Measurements from ENCODE around the gene UTP11.
A peak's percentile ranks its signal among the peaks of the same experiment; 100 is the strongest.

UTP11 gene

DNA sequence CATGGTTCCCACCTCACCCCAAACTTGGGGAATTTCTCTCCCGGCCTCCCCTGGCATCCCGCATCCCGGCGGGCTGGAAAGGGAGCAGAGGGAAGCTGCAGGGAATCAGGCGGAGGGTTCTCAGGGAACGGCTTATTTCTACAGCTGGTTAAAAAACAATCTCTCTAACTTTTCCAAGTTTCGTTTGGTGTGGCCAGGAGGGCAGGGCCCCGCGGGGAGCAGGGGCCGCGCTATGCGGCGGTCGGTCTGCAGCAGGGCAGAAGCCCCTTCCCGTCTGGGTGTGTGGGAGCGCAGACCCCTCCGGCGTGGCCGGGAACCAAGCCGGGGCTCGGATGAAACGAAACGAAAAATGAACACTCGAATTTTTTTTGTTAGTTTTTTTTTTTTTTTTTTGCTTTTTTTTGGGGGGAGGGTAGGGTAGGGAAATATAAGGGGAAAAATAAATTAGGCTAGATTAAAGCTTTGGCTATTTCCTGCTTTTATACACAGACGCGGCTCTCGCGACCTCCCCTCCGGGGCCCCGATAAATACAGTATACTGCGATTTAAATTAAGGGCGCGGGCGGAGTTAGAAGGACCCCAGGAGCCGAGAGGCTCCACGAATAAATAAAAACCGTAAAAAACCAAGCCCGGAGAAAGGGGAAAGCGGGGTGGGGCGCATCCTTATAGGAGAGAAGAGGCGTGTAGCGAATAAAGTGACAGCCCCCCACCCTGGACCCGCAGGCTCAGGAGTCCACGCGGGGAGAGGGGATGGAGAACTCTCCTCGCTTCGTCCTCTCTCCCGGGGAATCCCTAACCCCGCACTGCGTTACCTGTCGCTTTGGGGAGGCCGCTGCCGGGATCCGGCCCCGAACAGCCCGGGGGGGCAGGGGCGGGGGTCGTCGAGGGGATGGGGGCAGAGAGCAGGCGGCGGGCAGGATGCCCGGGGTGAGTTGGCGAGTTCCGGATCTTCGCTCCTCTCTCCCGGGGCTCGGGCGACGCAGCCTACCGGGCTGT is 32.0 kb downstream of the UTP11 start:
- no peak for DNase-seq
- H4K8ac ChIP-seq (ENCODE audit: low read depth, low read length), result no peak overlapping the region
- no peak overlapping the region for H3K9ac ChIP-seq (ENCODE audit: low read length)
- peaks cover 12 to 19% of the 10 kb centered on the region in 2 experiments for H3K4me1 ChIP-seq (ENCODE audit: control insufficient read depth in 1 of 2, insufficient read depth in 2 of 2, low read length in 2 of 2)
- H3K79me1 ChIP-seq (ENCODE audit: low read length), result no peaks in the 10 kb centered on the region
- WGBS (ENCODE audit: extremely low coverage, insufficient coverage, insufficient read length), result no CpG with 5 or more reads among the region's 70 CpGs
- peaks cover 6% of the 10 kb centered on the region for H3K9me3 ChIP-seq (ENCODE audit: insufficient read depth, low read depth, low read length)
- no peak overlapping the region for H3K27ac ChIP-seq (ENCODE audit: low read depth, low read length)
- H2BK120ac ChIP-seq (ENCODE audit: insufficient read depth, low read length, poor library complexity), result no peak overlapping the region
- H3K79me2 ChIP-seq (ENCODE audit: control insufficient read depth, insufficient read depth, low read length, poor library complexity), result no peaks in the 10 kb centered on the region
- no peak overlapping the region for H3K14ac ChIP-seq (ENCODE audit: low read length)
- H3K4me2 ChIP-seq (ENCODE audit: low read length), result peak overlapping the region; percentile 84
- H3K18ac ChIP-seq (ENCODE audit: low read length), result no peak overlapping the region
- no peak overlapping the region for H2AK5ac ChIP-seq (ENCODE audit: low read length)
- H4K12ac ChIP-seq (ENCODE audit: low read depth, low read length), result no peak overlapping the region
- no peak overlapping the region for H3K23ac ChIP-seq (ENCODE audit: low read length)
- no peak overlapping the region for H4K91ac ChIP-seq (ENCODE audit: low read depth, low read length)
- peaks cover 0 to 2% of the 10 kb centered on the region in 2 experiments for H3K36me3 ChIP-seq (ENCODE audit: control insufficient read depth in 1 of 2, insufficient read depth in 2 of 2, low read length in 2 of 2)
- H3K27me3 ChIP-seq (ENCODE audit: insufficient read depth, low read length), result peaks cover 54% of the 10 kb centered on the region
- H2AFZ ChIP-seq (ENCODE audit: insufficient read depth, low read length, poor library complexity), result no peak overlapping the region
- no peak overlapping the region for H2BK12ac ChIP-seq (ENCODE audit: low read length)
- H2BK5ac ChIP-seq (ENCODE audit: low read depth, low read length, poor library complexity), result no peak overlapping the region
- no peak overlapping the region for H3K4ac ChIP-seq (ENCODE audit: low read depth, low read length)
- H3K4me3 ChIP-seq (ENCODE audit: low read depth, low read length), result no peak overlapping the region

DNA sequence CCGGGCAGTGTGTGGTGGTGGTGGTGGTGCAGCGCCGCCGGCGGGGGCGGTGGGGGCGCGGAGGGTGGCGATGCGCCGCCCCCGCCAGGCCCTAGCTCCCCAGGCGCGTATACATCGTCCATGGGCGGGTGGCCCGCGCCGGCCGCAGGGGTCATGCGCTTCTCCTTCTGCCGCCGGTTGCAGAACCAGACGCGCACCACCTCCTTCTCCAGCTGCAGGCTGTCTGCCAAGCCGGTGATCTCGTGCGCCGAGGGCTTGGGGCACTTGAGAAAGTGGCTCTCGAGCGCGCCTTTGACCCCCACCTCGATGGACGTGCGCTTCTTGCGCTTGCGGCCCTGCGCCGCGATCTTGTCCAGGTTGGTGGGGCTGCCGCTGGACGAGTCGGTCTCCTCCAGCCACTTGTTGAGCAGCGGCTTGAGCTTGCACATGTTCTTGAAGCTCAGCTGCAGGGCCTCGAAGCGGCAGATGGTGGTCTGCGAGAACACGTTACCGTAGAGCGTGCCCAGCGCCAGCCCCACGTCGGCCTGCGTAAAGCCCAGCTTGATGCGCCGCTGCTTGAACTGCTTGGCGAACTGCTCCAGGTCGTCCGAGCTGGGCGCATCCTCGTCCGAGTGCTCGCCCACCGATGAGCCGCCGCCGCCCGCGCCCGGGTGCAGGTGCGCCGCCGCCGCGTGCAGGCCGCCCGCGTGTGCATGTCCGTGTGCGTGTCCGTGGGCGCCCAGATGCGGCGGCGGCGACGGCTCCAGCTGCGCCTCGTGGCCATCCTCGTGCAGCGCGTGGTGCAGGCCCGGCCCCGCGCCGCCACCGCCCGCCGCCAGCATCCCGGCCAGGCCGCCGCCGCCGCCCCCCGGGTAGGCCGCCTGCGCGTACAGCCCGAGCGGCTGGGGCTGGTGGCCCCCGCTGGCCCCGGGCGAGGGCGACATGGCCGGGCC is 33.1 kb downstream of the UTP11 start:
- H3K18ac ChIP-seq (ENCODE audit: low read length), result no peak overlapping the region
- no peak overlapping the region for H2AFZ ChIP-seq (ENCODE audit: insufficient read depth, low read length, poor library complexity)
- peak overlapping the region; percentile 84 for H3K4me2 ChIP-seq (ENCODE audit: low read length)
- H2BK5ac ChIP-seq (ENCODE audit: low read depth, low read length, poor library complexity), result no peak overlapping the region
- peaks cover 54% of the 10 kb centered on the region for H3K27me3 ChIP-seq (ENCODE audit: insufficient read depth, low read length)
- no peak overlapping the region for H3K14ac ChIP-seq (ENCODE audit: low read length)
- WGBS (ENCODE audit: extremely low coverage, insufficient coverage, insufficient read length), result no CpG with 5 or more reads among the region's 115 CpGs
- no peak overlapping the region for H3K23ac ChIP-seq (ENCODE audit: low read length)
- H3K4me3 ChIP-seq (ENCODE audit: low read depth, low read length), result peak overlapping the region; percentile 54
- no peak overlapping the region for H3K4ac ChIP-seq (ENCODE audit: low read depth, low read length)
- H4K91ac ChIP-seq (ENCODE audit: low read depth, low read length), result no peak overlapping the region
- no peak overlapping the region for H2BK12ac ChIP-seq (ENCODE audit: low read length)
- H3K27ac ChIP-seq (ENCODE audit: low read depth, low read length), result no peak overlapping the region
- H4K12ac ChIP-seq (ENCODE audit: low read depth, low read length), result no peak overlapping the region
- H4K8ac ChIP-seq (ENCODE audit: low read depth, low read length), result no peak overlapping the region
- no peak overlapping the region for H3K9ac ChIP-seq (ENCODE audit: low read length)
- no peaks in the 10 kb centered on the region for H3K79me2 ChIP-seq (ENCODE audit: control insufficient read depth, insufficient read depth, low read length, poor library complexity)
- no peak overlapping the region for H2BK120ac ChIP-seq (ENCODE audit: insufficient read depth, low read length, poor library complexity)
- no peak for DNase-seq
- H3K36me3 ChIP-seq (ENCODE audit: control insufficient read depth in 1 of 2, insufficient read depth in 2 of 2, low read length in 2 of 2), result peaks cover 0 to 2% of the 10 kb centered on the region in 2 experiments
- H3K79me1 ChIP-seq (ENCODE audit: low read length), result no peaks in the 10 kb centered on the region
- H3K4me1 ChIP-seq (ENCODE audit: control insufficient read depth in 1 of 2, insufficient read depth in 2 of 2, low read length in 2 of 2), result peaks cover 12 to 19% of the 10 kb centered on the region in 2 experiments
- H3K9me3 ChIP-seq (ENCODE audit: insufficient read depth, low read depth, low read length), result peaks cover 6% of the 10 kb centered on the region
- no peak overlapping the region for H2AK5ac ChIP-seq (ENCODE audit: low read length)

DNA sequence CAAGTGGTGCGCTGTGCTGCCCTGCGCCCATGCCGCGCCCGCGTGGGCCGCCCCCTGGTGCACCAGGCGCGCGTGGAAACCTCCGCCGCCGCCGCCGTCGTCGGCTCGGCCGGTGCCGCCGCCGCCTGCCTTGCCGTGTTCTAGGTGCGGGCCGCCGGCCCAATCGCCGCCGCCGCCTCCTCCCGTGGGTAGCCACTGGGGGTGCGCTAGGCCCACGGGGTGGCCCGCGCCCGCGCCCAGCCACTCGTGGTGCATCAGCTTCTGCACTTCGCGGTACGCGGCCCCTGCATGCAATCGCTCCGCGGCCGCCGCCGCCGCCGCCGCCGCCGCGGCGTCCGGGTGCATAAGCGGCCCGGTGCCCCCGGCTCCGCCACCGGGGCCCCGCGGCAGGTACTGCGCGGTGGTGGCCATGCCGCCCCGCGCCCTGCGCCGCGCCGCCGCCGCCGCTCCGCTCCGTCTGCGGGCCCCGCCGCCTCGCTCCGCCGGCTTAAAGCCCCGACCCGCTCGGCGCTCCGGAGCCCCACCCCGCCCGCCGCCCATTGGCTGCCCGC is 33.9 kb downstream of the UTP11 start, which contains the start of gene POU3F1:
Gene POU3F1 (minus strand): TSS at position 461 of the 551 bp plus-strand sequence. CDS start 50 bp downstream, at position 411.
- no peak within 1 kb of the TSS for H3K14ac ChIP-seq (ENCODE audit: low read length)
- H3K79me2 ChIP-seq (ENCODE audit: control insufficient read depth, insufficient read depth, low read length, poor library complexity), result no peaks in the 10 kb centered on the region
- H3K27me3 ChIP-seq (ENCODE audit: insufficient read depth, low read length), result peaks cover 54% of the 10 kb centered on the region
- no peak within 1 kb of the TSS for H2BK120ac ChIP-seq (ENCODE audit: insufficient read depth, low read length, poor library complexity)
- H3K4me1 ChIP-seq (ENCODE audit: control insufficient read depth in 1 of 2, insufficient read depth in 2 of 2, low read length in 2 of 2), result peaks cover 12 to 19% of the 10 kb centered on the region in 2 experiments
- H2BK5ac ChIP-seq (ENCODE audit: low read depth, low read length, poor library complexity), result no peak within 1 kb of the TSS
- H3K9ac ChIP-seq (ENCODE audit: low read length), result no peak within 1 kb of the TSS
- H3K36me3 ChIP-seq (ENCODE audit: control insufficient read depth in 1 of 2, insufficient read depth in 2 of 2, low read length in 2 of 2), result peaks cover 0 to 2% of the 10 kb centered on the region in 2 experiments
- H3K18ac ChIP-seq (ENCODE audit: low read length), result no peak within 1 kb of the TSS
- DNase-seq, result peak; percentile 32 to 62
- H3K9me3 ChIP-seq (ENCODE audit: insufficient read depth, low read depth, low read length), result peaks cover 6% of the 10 kb centered on the region
- H4K12ac ChIP-seq (ENCODE audit: low read depth, low read length), result no peak within 1 kb of the TSS
- H3K4ac ChIP-seq (ENCODE audit: low read depth, low read length), result no peak within 1 kb of the TSS
- no peak within 1 kb of the TSS for H3K27ac ChIP-seq (ENCODE audit: low read depth, low read length)
- H2AFZ ChIP-seq (ENCODE audit: insufficient read depth, low read length, poor library complexity), result peak within 1 kb of the TSS; percentile 47
- H3K4me3 ChIP-seq (ENCODE audit: low read depth, low read length), result peak within 1 kb of the TSS; percentile 67
- no peak within 1 kb of the TSS for H4K8ac ChIP-seq (ENCODE audit: low read depth, low read length)
- no peak within 1 kb of the TSS for H3K23ac ChIP-seq (ENCODE audit: low read length)
- H2BK12ac ChIP-seq (ENCODE audit: low read length), result no peak within 1 kb of the TSS
- H4K91ac ChIP-seq (ENCODE audit: low read depth, low read length), result no peak within 1 kb of the TSS
- no peaks in the 10 kb centered on the region for H3K79me1 ChIP-seq (ENCODE audit: low read length)
- H3K4me2 ChIP-seq (ENCODE audit: low read length), result peak within 1 kb of the TSS; percentile 84
- no CpG with 5 or more reads among the region's 92 CpGs for WGBS (ENCODE audit: extremely low coverage, insufficient coverage, insufficient read length)
- no peak within 1 kb of the TSS for H2AK5ac ChIP-seq (ENCODE audit: low read length)
